ENCODE results near the gene SPRR3. TPM values are rescaled to one million over a fixed set of nuclear protein-coding genes. Genes with fewer than 3 reads are reported as not detected.
"Not testable (repeated sequence)": the region's sequence is repeated elsewhere in the genome, so short reads cannot be mapped to it uniquely, and the experiment has no call there.

Gene SPRR3
- total RNA-seq, 2 donors from 2014 or later, result not detected

DNA sequence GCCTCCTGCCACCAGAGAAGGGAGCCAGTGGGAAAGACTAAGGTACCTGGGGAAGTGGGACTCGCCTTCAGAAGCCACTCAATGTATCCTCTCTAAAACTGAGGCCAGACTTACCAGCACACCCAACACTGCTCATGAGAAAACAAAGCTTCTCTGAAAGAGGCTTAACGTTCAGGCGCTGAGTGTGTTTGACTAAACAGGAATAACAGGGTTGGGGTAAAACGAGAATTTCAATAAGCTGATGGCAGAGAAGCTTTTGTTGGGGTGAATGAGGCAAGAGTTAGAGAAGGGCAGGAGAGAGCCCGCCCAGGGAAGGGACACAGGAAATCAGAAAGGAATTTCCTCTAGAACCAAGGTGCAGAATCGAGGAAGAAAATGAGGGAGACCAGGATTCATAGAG lies 1.7 kb upstream of the SPRR3 start:
- no peak for DNase-seq (ENCODE audit: low spot score)
- TF ChIP-seq, protein P1, sequence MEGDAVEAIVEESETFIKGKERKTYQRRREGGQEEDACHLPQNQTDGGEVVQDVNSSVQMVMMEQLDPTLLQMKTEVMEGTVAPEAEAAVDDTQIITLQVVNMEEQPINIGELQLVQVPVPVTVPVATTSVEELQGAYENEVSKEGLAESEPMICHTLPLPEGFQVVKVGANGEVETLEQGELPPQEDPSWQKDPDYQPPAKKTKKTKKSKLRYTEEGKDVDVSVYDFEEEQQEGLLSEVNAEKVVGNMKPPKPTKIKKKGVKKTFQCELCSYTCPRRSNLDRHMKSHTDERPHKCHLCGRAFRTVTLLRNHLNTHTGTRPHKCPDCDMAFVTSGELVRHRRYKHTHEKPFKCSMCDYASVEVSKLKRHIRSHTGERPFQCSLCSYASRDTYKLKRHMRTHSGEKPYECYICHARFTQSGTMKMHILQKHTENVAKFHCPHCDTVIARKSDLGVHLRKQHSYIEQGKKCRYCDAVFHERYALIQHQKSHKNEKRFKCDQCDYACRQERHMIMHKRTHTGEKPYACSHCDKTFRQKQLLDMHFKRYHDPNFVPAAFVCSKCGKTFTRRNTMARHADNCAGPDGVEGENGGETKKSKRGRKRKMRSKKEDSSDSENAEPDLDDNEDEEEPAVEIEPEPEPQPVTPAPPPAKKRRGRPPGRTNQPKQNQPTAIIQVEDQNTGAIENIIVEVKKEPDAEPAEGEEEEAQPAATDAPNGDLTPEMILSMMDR (IDR thresholded peaks at IDR 0.05), result no peak
- TF ChIP-seq POLR2A (IDR thresholded peaks at IDR 0.05) (no peak), POLR2AphosphoS5 (IDR thresholded peaks at IDR 0.05) (no peak)
- H3K27me3 ChIP-seq (replicated peaks; ENCODE audit: insufficient read depth), result no peaks in the 10 kb centered on the region
- H3K4me3 ChIP-seq, result no peak overlapping the region
- no peaks in the 10 kb centered on the region for H3K4me1 ChIP-seq (replicated peaks)
- 72% methylated on average over 6 of the region's 6 CpGs for WGBS
- intact Hi-C loops (cut with DNase I), result no loop called here
- H3K27ac ChIP-seq, result no peak overlapping the region
- no peaks in the 10 kb centered on the region for H3K9me3 ChIP-seq
- H3K36me3 ChIP-seq, result no peaks in the 10 kb centered on the region

DNA sequence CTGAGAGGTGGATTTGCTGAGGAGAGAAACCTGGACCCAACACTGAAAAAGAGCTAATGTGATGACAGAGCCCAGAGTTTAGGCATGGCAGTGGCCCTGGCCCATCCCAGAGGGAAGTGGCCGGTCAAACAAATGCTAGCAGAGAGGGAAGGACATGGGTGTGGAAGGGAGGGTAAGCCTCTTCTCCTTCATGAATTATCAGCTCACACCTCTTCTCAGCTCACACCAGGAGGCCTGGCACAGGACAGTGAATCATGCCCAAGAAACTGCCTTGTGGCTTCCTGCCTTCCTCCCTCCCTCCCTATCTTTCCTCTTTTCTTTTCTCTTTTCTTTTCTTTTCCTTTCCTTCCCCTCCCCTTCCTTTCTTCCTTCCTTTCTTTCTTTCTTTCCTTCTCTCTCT lies 1.3 kb upstream of the SPRR3 start:
- H3K27ac ChIP-seq, result no peak overlapping the region

DNA sequence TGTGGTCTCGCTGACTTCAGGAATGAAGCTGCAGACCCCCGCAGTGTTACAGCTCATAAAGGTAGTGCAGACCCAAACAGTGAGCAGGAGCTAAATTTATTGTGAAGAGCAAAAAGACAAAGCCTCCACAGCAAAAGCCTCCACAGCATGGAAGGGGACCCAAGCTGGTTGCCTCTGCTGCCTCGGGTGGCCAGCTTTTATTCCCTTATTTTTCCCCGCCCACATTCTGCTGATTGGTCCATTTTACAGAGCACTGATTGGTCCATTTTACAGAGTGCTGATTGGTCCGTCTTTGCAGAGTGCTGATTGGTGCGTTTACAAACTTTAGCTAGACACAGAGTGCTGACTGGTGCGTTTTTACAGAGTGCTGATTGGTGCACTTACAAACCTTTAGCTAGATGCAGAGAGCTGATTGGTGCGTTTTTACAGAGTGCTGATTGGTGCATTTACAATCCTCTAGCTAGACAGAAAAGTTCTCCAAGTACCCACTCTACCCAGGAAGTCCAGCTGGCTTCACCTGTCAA lies 9.7 kb downstream of the SPRR3 start:
- H3K4me3 ChIP-seq; H3K9me3 ChIP-seq; H3K27me3 ChIP-seq (replicated peaks; ENCODE audit: insufficient read depth); DNase-seq (ENCODE audit: low spot score); H3K36me3 ChIP-seq; intact Hi-C loops (cut with DNase I); H3K4me1 ChIP-seq (replicated peaks); H3K27ac ChIP-seq: not testable (repeated sequence)
- WGBS, result 85% methylated on average over 8 of the region's 8 CpGs

More for the DNA sequence above, 1.3 kb upstream of the SPRR3 start:
- no peak for DNase-seq (ENCODE audit: low spot score)
- intact Hi-C loops (cut with DNase I), result no loop called here
- no peaks in the 10 kb centered on the region for H3K27me3 ChIP-seq (replicated peaks; ENCODE audit: insufficient read depth)
- H3K4me3 ChIP-seq, result no peak overlapping the region
- no peaks in the 10 kb centered on the region for H3K4me1 ChIP-seq (replicated peaks)
- no peaks in the 10 kb centered on the region for H3K36me3 ChIP-seq
- no peaks in the 10 kb centered on the region for H3K9me3 ChIP-seq
- TF ChIP-seq POLR2A (IDR thresholded peaks at IDR 0.05) (no peak), POLR2AphosphoS5 (IDR thresholded peaks at IDR 0.05) (no peak)
- TF ChIP-seq, protein P1 (IDR thresholded peaks at IDR 0.05), result no peak
- WGBS, result 83% methylated on average over 1 of the region's 1 CpG

DNA sequence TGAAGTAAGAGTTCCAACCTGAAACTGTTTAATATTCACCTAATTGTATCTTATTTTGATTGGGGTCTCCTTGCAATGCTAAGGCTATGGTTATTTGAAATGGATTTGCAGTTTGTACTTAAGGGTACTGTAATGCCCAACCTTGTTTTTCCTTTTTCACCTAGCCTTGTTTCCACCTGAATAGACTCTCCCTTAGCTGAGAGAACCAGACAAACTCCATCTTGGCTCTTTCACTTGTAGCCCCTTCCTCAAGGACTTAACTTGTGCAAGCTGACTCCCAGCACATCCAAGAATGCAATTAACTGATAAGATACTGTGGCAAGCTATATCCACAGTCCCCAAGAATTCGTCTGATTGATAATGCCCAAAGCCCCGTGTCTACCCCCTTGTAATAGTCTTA lies 20.3 kb downstream of the SPRR3 start:
- H3K9me3 ChIP-seq; H3K27ac ChIP-seq; intact Hi-C loops (cut with DNase I); H3K4me1 ChIP-seq (replicated peaks); DNase-seq (ENCODE audit: low spot score); H3K4me3 ChIP-seq; H3K27me3 ChIP-seq (replicated peaks; ENCODE audit: insufficient read depth); H3K36me3 ChIP-seq: not testable (repeated sequence)
- 26% methylated on average over 2 of the region's 2 CpGs for WGBS

DNA sequence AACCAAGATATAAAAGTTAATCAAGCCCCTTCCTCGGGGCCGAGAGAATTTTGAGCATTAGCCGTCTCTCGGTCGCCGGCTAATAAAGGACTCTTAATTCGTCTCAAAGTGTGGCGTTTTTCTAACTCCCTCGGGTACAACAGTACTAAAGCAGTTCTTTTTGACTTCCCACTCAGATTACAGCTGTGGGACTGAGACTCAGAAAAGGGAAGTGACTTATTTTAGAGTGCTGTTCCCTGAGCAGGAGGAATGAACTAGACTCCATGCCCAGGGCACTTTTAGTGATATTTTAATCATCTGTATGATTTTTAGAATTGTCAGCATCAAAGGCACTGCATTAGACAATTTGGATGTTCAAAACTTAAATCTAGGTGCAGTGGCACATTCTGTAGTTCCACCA lies 20.8 kb downstream of the SPRR3 start:
- intact Hi-C loops (cut with DNase I); H3K4me1 ChIP-seq (replicated peaks); H3K9me3 ChIP-seq; H3K4me3 ChIP-seq; H3K27ac ChIP-seq; H3K36me3 ChIP-seq; H3K27me3 ChIP-seq (replicated peaks; ENCODE audit: insufficient read depth); DNase-seq (ENCODE audit: low spot score): not testable (repeated sequence)
- WGBS, result 49% methylated on average over 9 of the region's 9 CpGs

DNA sequence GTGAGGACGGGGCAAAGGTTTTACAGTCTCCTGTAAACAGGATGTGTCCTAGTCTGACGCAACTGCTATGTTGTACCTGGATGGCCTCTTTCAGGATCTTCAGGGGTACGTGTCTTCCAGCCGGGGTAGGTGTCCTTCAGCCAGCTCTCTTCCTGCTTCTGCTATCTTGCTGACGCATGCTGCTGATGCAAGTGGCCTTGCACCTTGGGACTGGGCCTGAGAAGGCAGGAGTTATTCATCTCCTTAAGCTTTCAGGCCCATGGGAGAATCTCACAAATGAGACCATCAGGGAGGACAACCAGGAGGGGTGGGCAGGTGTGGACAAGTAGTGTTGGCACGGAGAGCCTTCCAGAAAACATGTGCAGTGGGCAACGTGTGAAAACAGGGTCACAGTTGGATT lies 21.6 kb downstream of the SPRR3 start:
- no peaks in the 10 kb centered on the region for H3K27me3 ChIP-seq (replicated peaks; ENCODE audit: insufficient read depth)
- H3K9me3 ChIP-seq, result no peaks in the 10 kb centered on the region
- TF ChIP-seq POLR2A (IDR thresholded peaks at IDR 0.05) (no peak), POLR2AphosphoS5 (IDR thresholded peaks at IDR 0.05) (no peak)
- TF ChIP-seq, protein P1 (IDR thresholded peaks at IDR 0.05), result no peak
- no peak overlapping the region for H3K4me3 ChIP-seq
- DNase-seq (ENCODE audit: low spot score), result no peak
- intact Hi-C loops (cut with DNase I), result no loop called here
- H3K4me1 ChIP-seq (replicated peaks), result no peaks in the 10 kb centered on the region
- 84% methylated on average over 7 of the region's 7 CpGs for WGBS
- no peak overlapping the region for H3K27ac ChIP-seq
- no peaks in the 10 kb centered on the region for H3K36me3 ChIP-seq

Measured in prostate gland (tissue), 2 donors.